ENCODE measurements around the gene ZBTB47.

DNA sequence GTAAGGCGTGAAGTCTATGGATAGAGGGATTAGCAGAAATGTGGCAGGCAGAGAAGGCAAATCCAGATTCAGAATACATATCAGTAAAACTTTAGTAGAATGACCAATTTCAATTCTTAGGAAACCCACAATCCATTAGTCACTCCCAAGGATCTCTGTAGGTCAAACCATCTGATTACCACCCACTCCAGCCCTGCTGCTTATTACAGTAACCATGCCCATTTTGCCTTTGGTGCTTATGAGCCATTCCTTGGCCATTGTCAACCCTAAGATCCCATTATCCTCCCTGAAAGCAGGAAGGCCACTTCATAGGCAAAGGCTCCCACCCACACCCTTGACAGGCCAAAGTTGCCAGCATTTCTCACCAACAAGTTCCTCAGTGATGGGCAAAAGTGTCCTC, 26.8 kb downstream of the ZBTB47 start:
- TF ChIP-seq, protein P1, sequence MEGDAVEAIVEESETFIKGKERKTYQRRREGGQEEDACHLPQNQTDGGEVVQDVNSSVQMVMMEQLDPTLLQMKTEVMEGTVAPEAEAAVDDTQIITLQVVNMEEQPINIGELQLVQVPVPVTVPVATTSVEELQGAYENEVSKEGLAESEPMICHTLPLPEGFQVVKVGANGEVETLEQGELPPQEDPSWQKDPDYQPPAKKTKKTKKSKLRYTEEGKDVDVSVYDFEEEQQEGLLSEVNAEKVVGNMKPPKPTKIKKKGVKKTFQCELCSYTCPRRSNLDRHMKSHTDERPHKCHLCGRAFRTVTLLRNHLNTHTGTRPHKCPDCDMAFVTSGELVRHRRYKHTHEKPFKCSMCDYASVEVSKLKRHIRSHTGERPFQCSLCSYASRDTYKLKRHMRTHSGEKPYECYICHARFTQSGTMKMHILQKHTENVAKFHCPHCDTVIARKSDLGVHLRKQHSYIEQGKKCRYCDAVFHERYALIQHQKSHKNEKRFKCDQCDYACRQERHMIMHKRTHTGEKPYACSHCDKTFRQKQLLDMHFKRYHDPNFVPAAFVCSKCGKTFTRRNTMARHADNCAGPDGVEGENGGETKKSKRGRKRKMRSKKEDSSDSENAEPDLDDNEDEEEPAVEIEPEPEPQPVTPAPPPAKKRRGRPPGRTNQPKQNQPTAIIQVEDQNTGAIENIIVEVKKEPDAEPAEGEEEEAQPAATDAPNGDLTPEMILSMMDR (conservative IDR thresholded peaks at IDR 0.05; ENCODE audit: low read depth, low read length): no peak
- no peak for TF ChIP-seq EZH2 (IDR thresholded peaks at IDR 0.05; ENCODE audit: low read length, unreplicated experiment)

All from PC-3 (cell line).